Activated CD4-positive, CD25-positive, alpha-beta regulatory T cell treated with anti-CD3 and anti-CD28 coated beads, Interleukin-2, amount 50 U/mL, for 16 hours (primary cell): ENCODE data around the gene CDYL2.

ENCODE experiments used
- DNase-seq: peaks from one replicate; pipeline ENCODE4 v3.0.0-alpha.2; 2020; ENCODE audit warnings: low read depth, low spot score

CDYL2 gene

DNA sequence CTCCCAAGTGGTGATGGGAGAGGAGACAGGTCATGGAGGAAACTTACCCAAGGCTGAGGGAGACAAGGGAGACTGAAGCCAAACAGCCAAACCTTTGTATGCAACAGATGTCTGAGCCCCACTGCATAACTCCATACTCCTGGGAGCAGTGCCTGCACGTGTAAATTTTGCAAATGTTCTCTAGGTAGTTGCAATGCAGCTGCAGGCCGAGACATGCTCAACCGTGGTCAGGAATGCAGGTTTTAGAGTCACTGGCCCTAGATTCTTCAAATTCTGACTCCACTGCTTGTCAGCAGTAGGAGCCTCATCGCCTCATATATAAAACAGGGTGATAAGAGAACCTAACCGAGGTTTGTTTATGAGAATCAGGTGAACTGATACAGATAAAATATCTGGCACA, 252.1 kb downstream of the CDYL2 start:
- no peak for DNase-seq
